Natural killer cell (primary cell): Measurements from ENCODE around the gene LHPP. TPM values are rescaled to one million over a fixed set of nuclear protein-coding genes. Genes with fewer than 3 reads are reported as not detected.

Source experiments
- ATAC-seq, 3 donors: fragments of 150-1000 bp in 2 of 3; fragments of 200-7000 bp in 1 of 3; cut with Tn5 transposase; 1 replicate in 1 of 3; 2 replicates in 2 of 3; pipeline ENCODE4 v1.10.0; 2021; ENCODE audit warnings: mild to moderate bottlenecking in 2 of 3, moderate library complexity in 2 of 3
- DNase-seq, 2 donors: peaks; one replicate each; pipeline versions ENCODE4 v3.0.0 to v3.0.0-alpha.2; 2013 to 2021; ENCODE audit warnings: mixed read lengths in 1 of 2
- H3K27ac ChIP-seq: one replicate; pipeline ENCODE4 v1.5.1; 2013; ENCODE audit warnings: mild to moderate bottlenecking, low read length
- H3K27me3 ChIP-seq: one replicate; pipeline ENCODE4 v1.6.1; 2013; ENCODE audit warnings: low read length; ENCODE audit not compliant: control insufficient read depth, insufficient read depth
- H3K36me3 ChIP-seq: one replicate; pipeline ENCODE4 v1.6.1; 2013; ENCODE audit warnings: low read length; ENCODE audit not compliant: control insufficient read depth, insufficient read depth
- H3K4me1 ChIP-seq: one replicate; pipeline ENCODE4 v1.6.1; 2013; ENCODE audit warnings: low read length; ENCODE audit not compliant: control insufficient read depth, insufficient read depth
- H3K4me3 ChIP-seq: one replicate; pipeline ENCODE4 v1.5.1; 2013; ENCODE audit warnings: low read length
- H3K9me3 ChIP-seq: one replicate; pipeline ENCODE4 v1.6.1; 2013; ENCODE audit warnings: low read length; ENCODE audit not compliant: control insufficient read depth, insufficient read depth
- H3K27ac Mint-ChIP-seq, 2 donors: one replicate each; pipeline ENCODE4 v1.8.0; 2022; ENCODE audit warnings: mild to moderate bottlenecking in 2 of 2, mixed read lengths in 2 of 2, moderate library complexity in 1 of 2
- H3K27me3 Mint-ChIP-seq, 2 donors: one replicate each; pipeline ENCODE4 v1.8.0; 2022; ENCODE audit warnings: low read depth in 2 of 2, mixed read lengths in 2 of 2
- H3K36me3 Mint-ChIP-seq: one replicate; pipeline ENCODE4 v1.8.0; 2022; ENCODE audit warnings: mixed read lengths
- H3K4me1 Mint-ChIP-seq, 2 donors: one replicate each; pipeline ENCODE4 v1.8.0; 2022; ENCODE audit warnings: mixed read lengths in 2 of 2
- H3K4me3 Mint-ChIP-seq: one replicate; pipeline ENCODE4 v1.8.0; 2022; ENCODE audit warnings: mild to moderate bottlenecking, moderate library complexity, mixed read lengths
- H3K9me3 Mint-ChIP-seq, 2 donors: one replicate each; pipeline ENCODE4 v1.8.0; 2022; ENCODE audit warnings: mixed read lengths in 2 of 2
- WGBS: methylation state at CpG from one replicate; pipeline ENCODE4 v1.1.7; 2013; ENCODE audit warnings: missing lambda C conversion rate; ENCODE audit not compliant: insufficient coverage; 5-methylcytosine and 5-hydroxymethylcytosine counted together
- intact Hi-C: fragments of 100-400 bp; cut with micrococcal nuclease; formaldehyde crosslinking; loops from one replicate; pipeline ENCODE4 v1.14.2; 2022
- total RNA-seq, 4 donors: library from RNA; stranded (reverse); fragments of 120-200 nt in 1 of 4; gene quantifications; one replicate each; pipeline versions ENCODE4 v1.2.3 to v1.2.4, GENCODE V29; 2013 to 2022
- TF ChIP-seq, protein P1 (sequence below): fragments of 200-600 bp; IDR thresholded peaks from one replicate; pipeline ENCODE4 v1.8.0; 2022; ENCODE audit warnings: antibody characterized with exemption

LHPP gene
- total RNA-seq, 3 donors from 2014 or later (not counting 1 experiment from before 2014, with no cell fraction given) = 12.3 to 19.3 (median 14.8) TPM

DNA sequence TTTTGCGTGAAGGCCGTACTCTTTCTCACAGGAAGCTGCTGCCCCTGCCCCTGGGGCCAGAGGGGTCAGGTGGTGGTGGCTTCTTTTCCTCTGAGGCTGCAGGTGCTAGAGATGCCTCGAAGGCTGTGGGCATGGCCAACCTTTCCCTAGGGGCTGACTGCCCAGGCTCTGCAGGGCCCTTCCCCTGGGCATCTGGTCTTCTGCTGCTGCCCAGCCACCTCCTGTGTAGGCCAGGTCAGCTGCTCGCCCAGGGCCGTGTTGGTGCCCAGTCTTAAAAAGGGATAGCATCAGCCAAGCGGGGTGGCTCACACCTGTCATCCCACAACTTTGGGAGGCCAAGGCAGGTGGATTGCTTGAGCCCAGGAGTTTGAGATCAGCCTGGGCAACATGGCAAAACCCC lies 168.2 kb downstream of the LHPP start:
- DNase-seq (no peak), ATAC-seq (no peak)
- peak overlapping the region; percentile 85 to 87 for H3K27ac Mint-ChIP-seq
- H3K27me3 Mint-ChIP-seq = no peaks in the 10 kb centered on the region
- TF ChIP-seq, protein P1, sequence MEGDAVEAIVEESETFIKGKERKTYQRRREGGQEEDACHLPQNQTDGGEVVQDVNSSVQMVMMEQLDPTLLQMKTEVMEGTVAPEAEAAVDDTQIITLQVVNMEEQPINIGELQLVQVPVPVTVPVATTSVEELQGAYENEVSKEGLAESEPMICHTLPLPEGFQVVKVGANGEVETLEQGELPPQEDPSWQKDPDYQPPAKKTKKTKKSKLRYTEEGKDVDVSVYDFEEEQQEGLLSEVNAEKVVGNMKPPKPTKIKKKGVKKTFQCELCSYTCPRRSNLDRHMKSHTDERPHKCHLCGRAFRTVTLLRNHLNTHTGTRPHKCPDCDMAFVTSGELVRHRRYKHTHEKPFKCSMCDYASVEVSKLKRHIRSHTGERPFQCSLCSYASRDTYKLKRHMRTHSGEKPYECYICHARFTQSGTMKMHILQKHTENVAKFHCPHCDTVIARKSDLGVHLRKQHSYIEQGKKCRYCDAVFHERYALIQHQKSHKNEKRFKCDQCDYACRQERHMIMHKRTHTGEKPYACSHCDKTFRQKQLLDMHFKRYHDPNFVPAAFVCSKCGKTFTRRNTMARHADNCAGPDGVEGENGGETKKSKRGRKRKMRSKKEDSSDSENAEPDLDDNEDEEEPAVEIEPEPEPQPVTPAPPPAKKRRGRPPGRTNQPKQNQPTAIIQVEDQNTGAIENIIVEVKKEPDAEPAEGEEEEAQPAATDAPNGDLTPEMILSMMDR = no peak
- Histone ChIP-seq H3K4me1 (peaks cover 82% of the 10 kb centered on the region), H3K9me3 (no peaks in the 10 kb centered on the region), H3K27ac (peak overlapping the region; percentile 57), H3K27me3 (no peaks in the 10 kb centered on the region), H3K36me3 (no peaks in the 10 kb centered on the region), H3K4me3 (no peak overlapping the region)
- 39% methylated on average over 6 of the region's 6 CpGs for WGBS
- H3K4me3 Mint-ChIP-seq = no peak overlapping the region
- H3K9me3 Mint-ChIP-seq = no peaks in the 10 kb centered on the region
- intact Hi-C loops = no loop called here
- peaks cover 37 to 76% of the 10 kb centered on the region in 2 donors for H3K4me1 Mint-ChIP-seq
- H3K36me3 Mint-ChIP-seq = no peaks in the 10 kb centered on the region

DNA sequence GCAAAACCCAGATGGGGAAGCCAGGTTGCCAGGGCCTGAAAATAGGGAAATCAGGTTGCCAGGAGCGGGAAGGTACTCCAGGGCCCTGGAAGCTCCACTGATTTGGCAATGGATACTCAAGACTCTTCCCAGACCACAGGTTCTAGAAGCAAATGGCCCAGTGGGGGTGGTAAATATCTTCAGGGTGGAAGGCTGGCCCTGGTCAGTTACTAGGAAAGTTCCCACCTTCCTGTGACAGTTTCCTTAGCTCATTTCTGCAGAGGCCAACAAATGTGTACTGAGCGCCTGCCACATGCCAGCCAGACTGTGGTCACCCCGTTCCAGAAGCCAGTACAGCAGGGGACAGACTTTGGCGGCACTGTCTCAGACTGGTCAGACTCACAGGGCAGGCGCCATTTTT lies 168.9 kb downstream of the LHPP start:
- Histone ChIP-seq H3K36me3 (no peaks in the 10 kb centered on the region), H3K4me1 (peaks cover 77% of the 10 kb centered on the region), H3K4me3 (no peak overlapping the region), H3K27ac (no peak overlapping the region), H3K27me3 (no peaks in the 10 kb centered on the region), H3K9me3 (no peaks in the 10 kb centered on the region)
- H3K9me3 Mint-ChIP-seq = no peaks in the 10 kb centered on the region
- no peaks in the 10 kb centered on the region for H3K27me3 Mint-ChIP-seq
- TF ChIP-seq, protein P1 = no peak
- H3K4me3 Mint-ChIP-seq = no peak overlapping the region
- ATAC-seq (no peak), DNase-seq (no peak)
- peaks cover 35 to 73% of the 10 kb centered on the region in 2 donors for H3K4me1 Mint-ChIP-seq
- intact Hi-C loops = no loop called here
- H3K27ac Mint-ChIP-seq = peak overlapping the region in 1 of 2 donors; percentile 91
- WGBS = 78% methylated on average over 5 of the region's 5 CpGs
- no peaks in the 10 kb centered on the region for H3K36me3 Mint-ChIP-seq

DNA sequence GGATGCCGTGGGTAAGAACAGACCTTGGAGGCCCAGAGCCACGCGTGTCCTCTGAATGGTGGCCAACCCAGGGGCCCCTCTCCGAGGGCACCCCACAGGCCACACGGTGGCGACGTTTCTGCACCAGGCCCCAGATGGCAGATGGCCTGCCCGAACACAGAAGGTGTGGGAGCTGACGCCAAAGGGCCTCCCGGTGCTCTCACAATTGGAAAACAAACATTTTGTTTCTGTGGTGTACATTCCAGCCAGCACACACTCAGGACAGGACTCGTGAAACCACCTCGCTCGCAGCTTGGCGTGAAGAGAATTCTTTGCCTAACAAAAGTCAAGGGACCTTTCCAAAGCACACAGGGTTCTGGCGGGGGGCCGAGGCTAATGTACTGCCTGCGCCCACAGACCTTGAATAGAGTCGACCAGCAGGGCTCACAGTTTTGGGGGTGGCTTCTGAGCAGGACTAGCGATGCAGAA lies 170.5 kb downstream of the LHPP start:
- no peaks in the 10 kb centered on the region for H3K27me3 Mint-ChIP-seq
- H3K27me3 ChIP-seq = no peaks in the 10 kb centered on the region
- H3K36me3 ChIP-seq = no peaks in the 10 kb centered on the region
- H3K4me1 ChIP-seq = peaks cover 77% of the 10 kb centered on the region
- ATAC-seq (peak; percentile 41 to 61 (median 47)), DNase-seq (peak in 1 of 2 donors; percentile 71)
- no peak overlapping the region for H3K27ac ChIP-seq
- H3K4me3 Mint-ChIP-seq = no peak overlapping the region
- H3K27ac Mint-ChIP-seq = peak overlapping the region in 1 of 2 donors; percentile 91
- no peak overlapping the region for H3K4me3 ChIP-seq
- peaks cover 41 to 75% of the 10 kb centered on the region in 2 donors for H3K4me1 Mint-ChIP-seq
- H3K36me3 Mint-ChIP-seq = no peaks in the 10 kb centered on the region
- TF ChIP-seq, protein P1 = no peak
- intact Hi-C loops = no loop called here
- H3K9me3 Mint-ChIP-seq = no peaks in the 10 kb centered on the region
- no peaks in the 10 kb centered on the region for H3K9me3 ChIP-seq
- 71% methylated on average over 19 of the region's 19 CpGs for WGBS

DNA sequence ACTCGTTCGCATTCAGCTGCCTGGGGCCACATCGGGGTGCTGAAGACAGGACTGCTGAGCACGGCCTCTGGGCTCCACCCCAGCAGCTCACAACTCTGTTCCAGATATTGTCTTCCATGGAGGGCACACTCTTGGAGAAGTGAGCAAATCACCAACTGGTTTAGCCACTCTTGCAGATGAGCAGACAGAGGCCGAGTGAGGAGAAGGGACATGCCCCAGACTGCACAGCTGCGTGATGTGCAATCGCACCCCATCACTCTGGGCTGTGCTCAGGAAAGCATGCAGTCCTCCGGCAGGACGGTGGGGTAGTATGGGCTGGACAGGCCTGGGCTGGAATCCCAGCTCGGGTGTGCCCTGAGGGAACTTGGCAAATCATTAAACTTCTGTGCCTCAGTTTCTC lies 170.9 kb downstream of the LHPP start:
- H3K27ac Mint-ChIP-seq = peak overlapping the region in 1 of 2 donors; percentile 91
- intact Hi-C loops = no loop called here
- peaks cover 77% of the 10 kb centered on the region for H3K4me1 ChIP-seq

More for the DNA sequence above, 170.9 kb downstream of the LHPP start:
- 96% methylated on average over 10 of the region's 10 CpGs for WGBS
- peaks cover 41 to 75% of the 10 kb centered on the region in 2 donors for H3K4me1 Mint-ChIP-seq
- no peaks in the 10 kb centered on the region for H3K9me3 Mint-ChIP-seq
- H3K27me3 Mint-ChIP-seq = no peaks in the 10 kb centered on the region
- TF ChIP-seq, protein P1 = no peak
- H3K9me3 ChIP-seq = no peaks in the 10 kb centered on the region
- ATAC-seq (no peak), DNase-seq (no peak)
- H3K4me3 ChIP-seq = no peak overlapping the region
- no peaks in the 10 kb centered on the region for H3K36me3 ChIP-seq
- no peaks in the 10 kb centered on the region for H3K36me3 Mint-ChIP-seq
- H3K27me3 ChIP-seq = no peaks in the 10 kb centered on the region
- H3K4me3 Mint-ChIP-seq = no peak overlapping the region
- no peak overlapping the region for H3K27ac ChIP-seq
